ENCODE data around the gene TOMM70.
A peak's percentile ranks its signal among the peaks of the same experiment; 100 is the strongest.
"Not testable (repeated sequence)": the region's sequence is repeated elsewhere in the genome, so short reads cannot be mapped to it uniquely, and the experiment has no call there.

TOMM70 gene

GRCh38 chr3:100366424-100366823 is 34.5 kb downstream of the TOMM70 start:
- TF ChIP-seq GATA1 (IDR thresholded peaks at IDR 0.05; ENCODE audit: low read depth, low read length) (no peak), POLR2A (IDR thresholded peaks at IDR 0.05; ENCODE audit: low read length) (no peak)
- no peak for DNase-seq

- DNase-seq, result no peak
- TF ChIP-seq POLR2A (IDR thresholded peaks at IDR 0.05; ENCODE audit: low read length) (no peak), GATA1 (IDR thresholded peaks at IDR 0.05; ENCODE audit: low read depth, low read length) (no peak)
These were observed 36.5 kb downstream of the TOMM70 start for GRCh38 chr3:100364421-100364820.

GRCh38 chr3:100361897-100362296 is 39.0 kb downstream of the TOMM70 start:
- DNase-seq, result no peak
- TF ChIP-seq POLR2A (IDR thresholded peaks at IDR 0.05; ENCODE audit: low read length) (no peak), GATA1 (IDR thresholded peaks at IDR 0.05; ENCODE audit: low read depth, low read length) (no peak)

- TF ChIP-seq POLR2A (IDR thresholded peaks at IDR 0.05; ENCODE audit: low read length), result no peak
- no peak for TF ChIP-seq GATA1 (IDR thresholded peaks at IDR 0.05; ENCODE audit: low read depth, low read length)
- DNase-seq, result no peak
These were observed 40.0 kb downstream of the TOMM70 start for GRCh38 chr3:100360757-100361496.

DNA sequence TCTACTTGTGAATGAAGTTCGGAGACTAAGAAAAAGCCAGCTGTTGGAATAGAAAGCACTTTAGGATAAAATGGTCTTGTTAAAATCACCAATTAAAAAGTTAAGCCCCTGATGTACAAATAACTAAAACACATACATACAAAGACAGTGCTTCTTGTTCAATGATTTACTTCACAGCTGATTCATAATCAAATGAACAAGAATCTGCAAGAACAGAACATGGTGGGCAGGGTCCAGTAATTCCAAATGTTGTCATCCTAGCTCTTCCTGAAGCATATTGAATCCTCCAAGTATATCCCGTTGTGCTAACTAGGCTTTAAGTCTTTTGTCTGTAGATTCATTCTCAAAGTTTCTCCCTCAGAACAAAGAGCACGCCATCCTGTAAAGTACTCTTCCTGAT is 41.9 kb downstream of the TOMM70 start:
- DNase-seq, result no peak
- TF ChIP-seq POLR2A (IDR thresholded peaks at IDR 0.05; ENCODE audit: low read length) (no peak), GATA1 (IDR thresholded peaks at IDR 0.05; ENCODE audit: low read depth, low read length) (no peak)

DNA sequence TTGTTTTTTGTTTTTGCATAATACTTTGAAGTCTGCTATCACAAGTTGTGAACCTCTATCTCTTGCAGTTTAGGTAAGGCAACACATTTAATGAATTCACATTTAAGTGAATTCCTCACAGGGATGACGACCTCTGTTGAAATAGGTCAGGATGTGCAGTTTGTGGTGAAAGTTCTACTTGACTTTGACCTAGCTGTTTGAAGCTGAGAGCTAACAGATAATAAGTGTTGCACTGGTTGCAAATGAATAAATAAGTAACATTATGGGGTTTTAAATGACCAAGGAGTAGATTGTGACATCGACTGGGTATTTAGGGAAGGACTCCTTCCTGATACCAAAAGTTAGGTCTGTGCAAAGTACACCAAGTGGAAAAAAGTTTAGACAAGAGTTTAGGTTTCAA is 42.5 kb downstream of the TOMM70 start:
- TF ChIP-seq GATA1 (IDR thresholded peaks at IDR 0.05; ENCODE audit: low read depth, low read length) (no peak), POLR2A (IDR thresholded peaks at IDR 0.05; ENCODE audit: low read length) (no peak)
- no peak for DNase-seq

- TF ChIP-seq POLR2A (IDR thresholded peaks at IDR 0.05; ENCODE audit: low read length), result no peak
- no peak for TF ChIP-seq GATA1 (IDR thresholded peaks at IDR 0.05; ENCODE audit: low read depth, low read length)
- peak; percentile 67 to 74 for DNase-seq
These were observed 46.0 kb downstream of the TOMM70 start for GRCh38 chr3:100354850-100355249.

- TF ChIP-seq POLR2A (IDR thresholded peaks at IDR 0.05; ENCODE audit: low read length), result no peak
- no peak for TF ChIP-seq GATA1 (IDR thresholded peaks at IDR 0.05; ENCODE audit: low read depth, low read length)
- no peak for DNase-seq
These were observed 48.3 kb downstream of the TOMM70 start for GRCh38 chr3:100352296-100353231.

DNA sequence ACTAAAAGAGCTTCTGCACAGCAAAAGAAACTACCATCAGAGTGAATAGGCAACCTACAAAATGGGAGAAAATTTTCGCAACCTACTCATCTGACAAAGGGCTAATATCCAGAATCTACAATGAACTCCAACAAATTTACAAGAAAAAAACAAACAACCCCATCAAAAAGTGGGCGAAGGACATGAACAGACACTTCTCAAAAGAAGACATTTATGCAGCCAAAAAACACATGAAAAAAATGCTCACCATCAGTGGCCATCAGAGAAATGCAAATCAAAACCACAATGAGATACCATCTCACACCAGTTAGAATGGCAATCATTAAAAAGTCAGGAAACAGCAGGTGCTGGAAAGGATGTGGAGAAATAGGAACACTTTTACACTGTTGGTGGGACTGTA is 49.1 kb downstream of the TOMM70 start:
- DNase-seq, result not testable (repeated sequence)

- no peak for DNase-seq
- no peak for TF ChIP-seq POLR2A (IDR thresholded peaks at IDR 0.05; ENCODE audit: low read length)
- no peak for TF ChIP-seq GATA1 (IDR thresholded peaks at IDR 0.05; ENCODE audit: low read depth, low read length)
These were observed 52.2 kb downstream of the TOMM70 start for GRCh38 chr3:100348727-100349126.

DNA sequence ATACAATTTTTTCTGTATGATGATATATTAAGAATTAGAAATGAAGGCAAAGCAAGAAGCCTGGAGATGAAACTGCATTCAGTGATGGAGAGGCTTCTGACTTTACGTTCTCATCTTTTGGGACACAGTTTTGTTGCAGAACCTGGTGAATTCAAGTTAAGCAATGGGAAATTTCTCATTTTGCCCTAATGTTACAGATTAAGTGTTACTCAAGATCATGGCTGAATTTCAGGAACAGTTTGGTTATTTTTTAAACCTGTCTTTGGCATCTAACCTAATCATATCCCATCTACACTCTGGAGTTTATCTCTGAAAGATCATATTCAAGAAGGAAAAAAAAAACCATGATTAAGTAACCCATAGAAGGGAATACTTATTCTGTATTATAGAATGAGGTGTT is 60.4 kb downstream of the TOMM70 start:
- TF ChIP-seq POLR2A (IDR thresholded peaks at IDR 0.05; ENCODE audit: low read length) (no peak), GATA1 (IDR thresholded peaks at IDR 0.05; ENCODE audit: low read depth, low read length) (no peak)
- DNase-seq, result no peak

- no peak for DNase-seq
These were observed 61.1 kb downstream of the TOMM70 start for GRCh38 chr3:100339786-100340185.

GRCh38 chr3:100338911-100339310 is 62.0 kb downstream of the TOMM70 start:
- TF ChIP-seq GATA1 (IDR thresholded peaks at IDR 0.05; ENCODE audit: low read depth, low read length) (no peak), POLR2A (IDR thresholded peaks at IDR 0.05; ENCODE audit: low read length) (no peak)
- no peak for DNase-seq

More at GRCh38 chr3:100339786-100340185, 61.1 kb downstream of the TOMM70 start:
- TF ChIP-seq POLR2A (IDR thresholded peaks at IDR 0.05; ENCODE audit: low read length), result no peak
- no peak for TF ChIP-seq GATA1 (IDR thresholded peaks at IDR 0.05; ENCODE audit: low read depth, low read length)

DNA sequence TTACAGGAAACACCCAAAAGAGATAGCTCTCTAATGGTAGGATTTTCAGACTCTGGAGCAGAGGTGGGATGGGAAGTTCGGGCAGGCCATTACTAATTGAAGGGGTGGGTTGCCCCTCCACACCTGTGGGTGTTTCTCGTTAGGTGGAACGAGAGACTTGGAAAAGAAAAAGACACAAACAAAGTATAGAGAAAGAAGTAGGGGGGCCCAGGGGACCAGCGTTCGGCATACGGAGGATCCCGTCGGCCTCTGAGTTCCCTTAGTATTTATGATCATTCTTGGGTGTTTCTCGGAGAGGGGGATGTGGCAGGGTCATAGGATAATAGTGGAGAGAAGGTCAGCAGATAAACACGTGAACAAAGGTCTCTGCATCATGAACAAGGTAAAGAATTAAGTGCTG is 64.7 kb downstream of the TOMM70 start:
- DNase-seq, result not testable (repeated sequence)

DNA sequence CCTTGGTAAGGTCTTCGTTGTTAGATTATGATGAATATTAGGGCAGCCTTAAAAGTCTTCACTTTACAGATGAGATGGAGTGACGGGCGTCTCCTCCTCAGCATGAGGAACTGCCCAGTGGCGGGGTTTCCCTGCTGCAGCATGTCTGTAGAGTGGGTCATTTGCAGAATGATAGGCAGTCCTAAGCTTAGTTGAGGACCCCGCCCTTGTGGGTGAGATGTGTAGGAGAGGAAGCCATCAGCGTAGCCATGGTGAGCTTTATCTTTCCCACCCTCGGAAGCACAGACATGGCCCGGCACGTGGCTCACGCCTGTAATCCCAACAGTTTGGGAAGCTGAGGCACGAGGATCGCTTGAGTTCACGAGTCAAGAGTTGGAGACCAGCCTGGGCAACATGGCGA is 65.5 kb downstream of the TOMM70 start:
- DNase-seq, result peak; percentile 54 to 58
- no peak for TF ChIP-seq POLR2A (IDR thresholded peaks at IDR 0.05; ENCODE audit: low read length)
- no peak for TF ChIP-seq GATA1 (IDR thresholded peaks at IDR 0.05; ENCODE audit: low read depth, low read length)

All from erythroblast (primary cell).